Measurements from ENCODE around the gene SIAE.

Gene SIAE

GRCh38 chr11:124656774-124657630, 16.5 kb downstream of the SIAE start:
- no peaks in the 10 kb centered on the region for H3K4me1 Mint-ChIP-seq
- H3K27ac Mint-ChIP-seq = no peak overlapping the region
- H3K9me3 Mint-ChIP-seq = no peaks in the 10 kb centered on the region
- CTCF ChIA-PET = interaction anchor here (1.0 to 1.1 kb wide), 2 partner anchors 12 to 106 kb away, joined by 3 to 5 read pairs; no protein-coding TSS in a partner anchor
- no peak for DNase-seq
- H3K27me3 Mint-ChIP-seq = no peaks in the 10 kb centered on the region
- no peaks in the 10 kb centered on the region for H3K36me3 Mint-ChIP-seq
- H3K4me3 Mint-ChIP-seq = no peak overlapping the region

GRCh38 chr11:124648610-124649009, 24.9 kb downstream of the SIAE start:
- CTCF ChIA-PET = interaction anchor here (0.9 to 1.3 kb wide), 2 partner anchors 10 to 20 kb away, joined by 3 read pairs; no protein-coding TSS in a partner anchor

GRCh38 chr11:124646148-124646547, 27.4 kb downstream of the SIAE start:
- no peak overlapping the region for H3K4me3 Mint-ChIP-seq
- no peaks in the 10 kb centered on the region for H3K27me3 Mint-ChIP-seq
- no peaks in the 10 kb centered on the region for H3K9me3 Mint-ChIP-seq
- no peak for DNase-seq
- H3K4me1 Mint-ChIP-seq = no peaks in the 10 kb centered on the region
- H3K36me3 Mint-ChIP-seq = no peaks in the 10 kb centered on the region
- CTCF ChIA-PET = interaction anchor here (0.9 to 4.6 kb wide), 2 partner anchors 17 to 191 kb away, joined by 3 to 33 read pairs; no protein-coding TSS in a partner anchor
- H3K27ac Mint-ChIP-seq = no peak overlapping the region

More at GRCh38 chr11:124648610-124649009, 24.9 kb downstream of the SIAE start:
- H3K36me3 Mint-ChIP-seq = no peaks in the 10 kb centered on the region
- no peaks in the 10 kb centered on the region for H3K27me3 Mint-ChIP-seq
- H3K4me3 Mint-ChIP-seq = no peak overlapping the region
- H3K9me3 Mint-ChIP-seq = no peaks in the 10 kb centered on the region
- DNase-seq = no peak
- no peaks in the 10 kb centered on the region for H3K4me1 Mint-ChIP-seq
- no peak overlapping the region for H3K27ac Mint-ChIP-seq

GRCh38 chr11:124644426-124645280, 28.9 kb downstream of the SIAE start:
- Mint-ChIP-seq H3K9me3 (no peaks in the 10 kb centered on the region), H3K27ac (no peak overlapping the region), H3K27me3 (no peaks in the 10 kb centered on the region), H3K36me3 (no peaks in the 10 kb centered on the region), H3K4me1 (no peaks in the 10 kb centered on the region), H3K4me3 (no peak overlapping the region)
- DNase-seq = peak; percentile 33
- CTCF ChIA-PET = interaction anchor here (0.6 to 4.6 kb wide), 19 partner anchors 10 to 497 kb away, joined by 3 to 33 read pairs (median 4); partner anchors contain the start of genes ESAM and TBRG1

GRCh38 chr11:124643605-124644425, 29.7 kb downstream of the SIAE start:
- no peaks in the 10 kb centered on the region for H3K4me1 Mint-ChIP-seq
- H3K4me3 Mint-ChIP-seq = no peak overlapping the region
- DNase-seq = no peak
- no peaks in the 10 kb centered on the region for H3K9me3 Mint-ChIP-seq
- no peaks in the 10 kb centered on the region for H3K27me3 Mint-ChIP-seq
- CTCF ChIA-PET = interaction anchor here (0.6 to 4.6 kb wide), 14 partner anchors 10 to 222 kb away, joined by 3 to 33 read pairs (median 4); partner anchors contain the start of genes ESAM and TBRG1
- no peak overlapping the region for H3K27ac Mint-ChIP-seq
- H3K36me3 Mint-ChIP-seq = peaks cover 1% of the 10 kb centered on the region

GRCh38 chr11:124643042-124643604, 30.4 kb downstream of the SIAE start:
- CTCF ChIA-PET = interaction anchor here (0.7 to 4.6 kb wide), 9 partner anchors 15 to 194 kb away, joined by 3 to 33 read pairs (median 4); partner anchors contain the start of genes ESAM and TBRG1
- DNase-seq = no peak
- Mint-ChIP-seq H3K9me3 (no peaks in the 10 kb centered on the region), H3K4me3 (no peak overlapping the region), H3K36me3 (peaks cover 7% of the 10 kb centered on the region), H3K4me1 (no peaks in the 10 kb centered on the region), H3K27ac (no peak overlapping the region), H3K27me3 (no peaks in the 10 kb centered on the region)

GRCh38 chr11:124642628-124643027, 30.9 kb downstream of the SIAE start:
- no peak overlapping the region for H3K27ac Mint-ChIP-seq
- no peaks in the 10 kb centered on the region for H3K27me3 Mint-ChIP-seq
- no peak for DNase-seq
- peaks cover 7% of the 10 kb centered on the region for H3K36me3 Mint-ChIP-seq
- H3K4me3 Mint-ChIP-seq = no peak overlapping the region
- H3K9me3 Mint-ChIP-seq = no peaks in the 10 kb centered on the region
- H3K4me1 Mint-ChIP-seq = no peaks in the 10 kb centered on the region
- CTCF ChIA-PET = interaction anchor here (0.7 to 4.6 kb wide), 7 partner anchors 15 to 195 kb away, joined by 3 to 33 read pairs (median 3); no protein-coding TSS in a partner anchor

GRCh38 chr11:124640666-124641065, 32.9 kb downstream of the SIAE start:
- no peaks in the 10 kb centered on the region for H3K27me3 Mint-ChIP-seq
- H3K4me3 Mint-ChIP-seq = no peak overlapping the region
- H3K4me1 Mint-ChIP-seq = no peaks in the 10 kb centered on the region
- H3K36me3 Mint-ChIP-seq = peaks cover 20% of the 10 kb centered on the region
- CTCF ChIA-PET = interaction anchor here (0.8 to 1.2 kb wide), 2 partner anchors 9 to 201 kb away, joined by 3 read pairs; no protein-coding TSS in a partner anchor
- no peak for DNase-seq
- no peaks in the 10 kb centered on the region for H3K9me3 Mint-ChIP-seq
- H3K27ac Mint-ChIP-seq = no peak overlapping the region

- H3K27ac Mint-ChIP-seq = no peak overlapping the region
- no peaks in the 10 kb centered on the region for H3K9me3 Mint-ChIP-seq
- H3K36me3 Mint-ChIP-seq = peaks cover 25% of the 10 kb centered on the region
- H3K27me3 Mint-ChIP-seq = no peaks in the 10 kb centered on the region
- H3K4me1 Mint-ChIP-seq = no peaks in the 10 kb centered on the region
- no peak overlapping the region for H3K4me3 Mint-ChIP-seq
- CTCF ChIA-PET = interaction anchor here (1.1 to 1.2 kb wide), 2 partner anchors 107 to 228 kb away, joined by 3 read pairs; no protein-coding TSS in a partner anchor
- no peak for DNase-seq
Measured at GRCh38 chr11:124639186-124639585, 34.4 kb downstream of the SIAE start.

GRCh38 chr11:124638500-124638899, 35.0 kb downstream of the SIAE start:
- no peaks in the 10 kb centered on the region for H3K27me3 Mint-ChIP-seq
- no peaks in the 10 kb centered on the region for H3K4me1 Mint-ChIP-seq
- DNase-seq = no peak
- no peaks in the 10 kb centered on the region for H3K9me3 Mint-ChIP-seq
- H3K27ac Mint-ChIP-seq = peak overlapping the region; percentile 5
- peaks cover 30% of the 10 kb centered on the region for H3K36me3 Mint-ChIP-seq
- no peak overlapping the region for H3K4me3 Mint-ChIP-seq
- CTCF ChIA-PET = interaction anchor here (0.6 to 1.6 kb wide), 3 partner anchors 10 to 1829 kb away, joined by 3 read pairs; no protein-coding TSS in a partner anchor

- no peak for DNase-seq
- no peaks in the 10 kb centered on the region for H3K9me3 Mint-ChIP-seq
- no peak overlapping the region for H3K27ac Mint-ChIP-seq
- H3K27me3 Mint-ChIP-seq = no peaks in the 10 kb centered on the region
- H3K4me3 Mint-ChIP-seq = no peak overlapping the region
- H3K4me1 Mint-ChIP-seq = no peaks in the 10 kb centered on the region
- peaks cover 46% of the 10 kb centered on the region for H3K36me3 Mint-ChIP-seq
- CTCF ChIA-PET = no interaction called here
Measured at GRCh38 chr11:124635932-124636331, 37.6 kb downstream of the SIAE start.

GRCh38 chr11:124633355-124633754, 40.2 kb downstream of the SIAE start:
- H3K9me3 Mint-ChIP-seq = no peaks in the 10 kb centered on the region
- H3K27me3 Mint-ChIP-seq = no peaks in the 10 kb centered on the region
- no peak overlapping the region for H3K27ac Mint-ChIP-seq
- no peaks in the 10 kb centered on the region for H3K4me1 Mint-ChIP-seq
- CTCF ChIA-PET = interaction anchor here (1.0 to 1.7 kb wide), 4 partner anchors 9 to 243 kb away, joined by 3 to 6 read pairs (median 4); no protein-coding TSS in a partner anchor
- no peak for DNase-seq
- peaks cover 56% of the 10 kb centered on the region for H3K36me3 Mint-ChIP-seq
- H3K4me3 Mint-ChIP-seq = no peak overlapping the region

- no peak overlapping the region for H3K27ac Mint-ChIP-seq
- DNase-seq = no peak
- no peak overlapping the region for H3K4me3 Mint-ChIP-seq
- peaks cover 58% of the 10 kb centered on the region for H3K36me3 Mint-ChIP-seq
- H3K9me3 Mint-ChIP-seq = no peaks in the 10 kb centered on the region
- H3K27me3 Mint-ChIP-seq = no peaks in the 10 kb centered on the region
- CTCF ChIA-PET = interaction anchor here (1.5 to 1.6 kb wide), 2 partner anchors 12 to 14 kb away, joined by 4 to 5 read pairs; no protein-coding TSS in a partner anchor
- peaks cover under 1% of the 10 kb centered on the region for H3K4me1 Mint-ChIP-seq
Measured at GRCh38 chr11:124629961-124630360, 43.6 kb downstream of the SIAE start.

Data from activated naive CD4-positive, alpha-beta T cell treated with anti-CD3 and anti-CD28 coated beads, Interleukin-2, amount 10 ng/mL, durations not matched to agents 7 days and 5 days (primary cell).